Measurements from ENCODE around the gene ATR. TPM values are rescaled to one million over a fixed set of nuclear protein-coding genes. Genes with fewer than 3 reads are reported as not detected.

Gene ATR
- total RNA-seq, 1 donor, result 37.6 TPM

- DNase-seq (ENCODE audit: low read depth), result no peak
- H3K4me3 ChIP-seq (ENCODE audit: low read depth, low read length), result no peak overlapping the region
- no peak for TF ChIP-seq CTCF (IDR thresholded peaks at IDR 0.05; ENCODE audit: insufficient read depth, low read depth, low read length)
Observed at GRCh38 chr3:142618917-142619461, 40.5 kb upstream of the ATR start.

- DNase-seq (ENCODE audit: low read depth), result no peak
- TF ChIP-seq CTCF (IDR thresholded peaks at IDR 0.05; ENCODE audit: insufficient read depth, low read depth, low read length), result no peak
- H3K4me3 ChIP-seq (ENCODE audit: low read depth, low read length), result no peak overlapping the region
Observed at GRCh38 chr3:142615171-142615570, 36.6 kb upstream of the ATR start.

GRCh38 chr3:142614059-142614626 lies 35.6 kb upstream of the ATR start:
- no peak overlapping the region for H3K4me3 ChIP-seq (ENCODE audit: low read depth, low read length)
- DNase-seq (ENCODE audit: low read depth), result no peak
- no peak for TF ChIP-seq CTCF (IDR thresholded peaks at IDR 0.05; ENCODE audit: insufficient read depth, low read depth, low read length)

- DNase-seq (ENCODE audit: low read depth), result no peak
- H3K4me3 ChIP-seq (ENCODE audit: low read depth, low read length), result no peak overlapping the region
Observed at GRCh38 chr3:142613491-142613890, 35.0 kb upstream of the ATR start.

GRCh38 chr3:142611206-142611605 lies 32.7 kb upstream of the ATR start:
- no peak overlapping the region for H3K4me3 ChIP-seq (ENCODE audit: low read depth, low read length)
- DNase-seq (ENCODE audit: low read depth), result no peak
- no peak for TF ChIP-seq CTCF (IDR thresholded peaks at IDR 0.05; ENCODE audit: insufficient read depth, low read depth, low read length)

More at GRCh38 chr3:142613491-142613890, 35.0 kb upstream of the ATR start:
- TF ChIP-seq CTCF (IDR thresholded peaks at IDR 0.05; ENCODE audit: insufficient read depth, low read depth, low read length), result no peak

- DNase-seq (ENCODE audit: low read depth), result no peak
- TF ChIP-seq CTCF (IDR thresholded peaks at IDR 0.05; ENCODE audit: insufficient read depth, low read depth, low read length), result no peak
- no peak overlapping the region for H3K4me3 ChIP-seq (ENCODE audit: low read depth, low read length)
Observed at GRCh38 chr3:142609136-142609535, 30.6 kb upstream of the ATR start.

- no peak for DNase-seq (ENCODE audit: low read depth)
- TF ChIP-seq CTCF (IDR thresholded peaks at IDR 0.05; ENCODE audit: insufficient read depth, low read depth, low read length), result no peak
- no peak overlapping the region for H3K4me3 ChIP-seq (ENCODE audit: low read depth, low read length)
Observed at GRCh38 chr3:142608631-142609030, 30.1 kb upstream of the ATR start.

Data from fibroblast of villous mesenchyme (primary cell).